A172 (cell line): ENCODE results near the gene SNHG17. TPM values are rescaled to one million over a fixed set of nuclear protein-coding genes. Genes with fewer than 3 reads are reported as not detected.
"Not testable (repeated sequence)": the region's sequence is repeated elsewhere in the genome, so short reads cannot be mapped to it uniquely, and the experiment has no call there.

Source experiments
- DNase-seq: peaks from one replicate; pipeline ENCODE4 v3.0.0-alpha.2; 2015; ENCODE audit warnings: low spot score
- total RNA-seq: library from RNA; depleted of rRNA; stranded (reverse); fragments of >200 nt; shearing (Covaris generic); gene quantifications from 2 replicates; pipeline ENCODE4 v1.2.3, GENCODE V29; 2014

SNHG17 gene
- total RNA-seq, 1 experiment from 2014 or later: 8.5 TPM

DNA sequence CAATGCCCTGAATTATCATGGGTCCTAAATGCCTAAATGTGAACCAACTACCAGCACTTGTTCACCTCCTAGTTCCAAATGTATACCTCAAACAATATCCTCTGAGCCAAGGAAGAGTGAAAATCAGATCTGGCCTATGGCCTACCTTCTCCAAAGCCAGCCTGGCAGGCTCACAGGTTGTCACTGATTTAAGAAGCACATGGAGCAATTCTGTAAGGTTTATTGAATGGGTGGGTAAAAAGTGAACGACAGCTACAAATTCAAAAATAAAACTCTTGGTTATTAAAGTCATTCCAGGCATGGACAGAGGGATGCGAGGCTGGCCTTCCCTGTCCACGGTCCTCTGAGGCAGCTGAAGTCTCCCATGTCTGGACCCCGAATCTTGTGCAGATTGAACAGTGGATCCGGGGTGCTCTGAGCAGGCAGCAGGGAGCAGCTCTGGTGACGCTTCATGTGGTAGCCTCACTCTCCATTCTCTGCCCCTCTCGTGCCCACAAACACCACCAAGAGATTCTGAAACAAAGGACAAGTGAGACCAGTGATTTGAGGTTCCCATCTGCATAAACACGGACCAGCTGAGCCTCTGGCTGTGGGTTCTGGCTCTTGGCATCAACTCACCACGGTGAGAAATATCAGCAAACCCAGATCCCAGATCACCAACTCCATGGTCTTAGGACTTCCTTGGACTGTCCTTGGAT, 14.6 kb downstream of the SNHG17 start:
- DNase-seq: no peak

- DNase-seq: peak; percentile 22
These were observed 16.5 kb downstream of the SNHG17 start for GRCh38 chr20:38418509-38419204.

DNA sequence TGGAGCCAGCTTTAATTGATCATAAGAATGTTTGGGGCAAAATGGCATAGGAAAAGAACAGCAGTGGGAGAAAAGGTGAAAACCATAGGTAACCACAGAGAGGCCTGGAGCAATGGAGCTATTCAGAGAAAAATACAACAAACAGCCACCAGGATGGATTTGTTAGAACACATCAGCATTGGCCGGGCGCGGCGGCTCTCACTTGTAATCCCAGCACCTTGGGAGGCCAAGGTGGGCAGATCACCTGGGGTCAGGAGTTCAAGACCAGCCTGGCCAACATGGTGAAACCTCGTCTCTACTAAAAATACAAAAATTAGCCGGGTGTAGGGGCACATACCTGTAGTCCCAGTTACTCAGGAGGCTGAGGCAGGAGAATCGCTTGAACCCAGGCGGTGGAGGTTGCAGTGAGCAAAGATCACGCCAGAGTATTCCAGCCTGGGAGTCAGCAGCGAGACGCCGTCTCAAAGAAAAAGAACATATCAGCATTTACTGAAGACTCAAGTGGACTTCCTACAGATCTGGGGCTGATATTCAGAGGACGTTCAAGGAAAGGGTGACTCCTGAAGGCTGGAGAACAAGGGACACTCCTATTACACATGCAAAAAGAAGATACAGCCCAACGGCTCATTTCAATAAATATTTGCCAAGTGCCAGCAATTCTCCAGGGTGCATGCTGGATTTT, 20.2 kb downstream of the SNHG17 start:
- DNase-seq: no peak

DNA sequence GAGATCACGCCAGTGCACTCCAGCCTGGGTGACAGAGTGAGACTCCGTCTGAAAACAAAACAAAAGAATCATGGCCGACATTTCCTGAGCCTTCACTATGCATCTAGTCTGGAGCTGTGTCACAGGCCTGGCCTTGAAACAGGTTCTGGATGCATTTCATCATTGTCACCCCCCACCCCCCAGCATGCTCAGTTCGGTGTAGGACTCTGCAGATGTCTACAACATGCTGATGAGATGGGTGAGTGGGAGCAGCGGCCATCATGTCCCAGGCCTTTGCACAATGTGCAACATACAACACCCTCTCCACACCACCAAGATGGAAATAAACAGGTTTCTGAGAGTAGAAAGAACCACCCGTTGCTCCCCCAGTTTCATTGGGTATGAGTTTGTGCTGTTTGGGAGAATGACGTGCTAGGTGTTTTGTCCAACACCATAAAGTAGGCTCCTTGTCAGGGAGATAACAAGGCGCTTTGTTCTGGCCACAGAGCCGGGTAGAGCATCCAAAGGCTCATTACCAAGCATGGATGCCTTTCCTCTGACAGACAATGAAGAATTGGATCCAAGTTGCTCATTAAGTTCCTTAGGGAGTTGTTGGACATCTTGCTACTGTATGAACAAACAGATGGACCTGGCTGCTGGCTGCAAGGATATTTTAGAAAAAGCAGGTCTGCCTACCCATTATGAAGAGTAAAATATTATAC, 22.1 kb downstream of the SNHG17 start:
- no peak for DNase-seq

DNA sequence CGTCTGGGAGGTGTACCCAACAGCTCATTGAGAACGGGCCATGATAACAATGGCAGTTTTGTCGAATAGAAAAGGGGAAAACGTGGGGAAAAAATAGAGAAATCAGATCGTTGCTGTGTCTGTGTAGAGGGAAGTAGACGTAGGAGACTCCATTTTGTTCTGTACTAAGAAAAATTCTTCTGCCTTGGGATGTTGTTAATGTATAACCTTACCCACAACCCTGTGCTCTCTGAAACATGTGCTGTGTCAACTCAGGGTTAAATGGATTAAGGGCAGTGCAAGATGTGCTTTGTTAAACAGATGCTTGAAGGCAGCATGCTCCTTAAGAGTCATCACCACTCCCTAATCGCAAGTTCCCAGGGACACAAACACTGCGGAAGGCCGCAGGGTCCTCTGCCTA, 27.3 kb downstream of the SNHG17 start:
- not testable (repeated sequence) for DNase-seq

- DNase-seq: no peak
These were observed 27.8 kb downstream of the SNHG17 start for GRCh38 chr20:38407321-38407720.

- no peak for DNase-seq
These were observed 28.7 kb downstream of the SNHG17 start for GRCh38 chr20:38406476-38406875.

DNA sequence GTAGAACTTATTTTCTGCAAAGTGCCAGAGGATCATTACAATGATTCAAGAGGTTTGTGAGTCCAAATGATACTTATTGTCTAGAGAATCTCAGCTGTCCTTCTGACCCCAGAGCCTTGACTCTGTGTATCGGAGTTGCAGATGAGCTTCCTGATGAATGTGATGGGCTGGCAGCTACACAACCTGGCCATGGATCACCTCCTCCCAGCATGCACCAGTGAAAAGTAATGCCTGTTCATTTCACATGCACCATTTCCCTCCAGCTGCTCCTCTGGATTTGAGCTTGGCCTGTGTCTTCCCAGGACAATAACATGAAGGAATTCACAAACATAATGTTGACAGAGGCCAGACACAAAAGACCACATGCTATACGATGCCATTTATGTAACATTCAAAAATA, 30.0 kb downstream of the SNHG17 start:
- DNase-seq: no peak

- DNase-seq: no peak
These were observed 31.1 kb downstream of the SNHG17 start for GRCh38 chr20:38404016-38404415.

GRCh38 chr20:38402816-38403215, 32.3 kb downstream of the SNHG17 start:
- DNase-seq: no peak

GRCh38 chr20:38402089-38402488, 33.0 kb downstream of the SNHG17 start:
- no peak for DNase-seq

GRCh38 chr20:38395751-38396395, 39.3 kb downstream of the SNHG17 start:
- not testable (repeated sequence) for DNase-seq

DNA sequence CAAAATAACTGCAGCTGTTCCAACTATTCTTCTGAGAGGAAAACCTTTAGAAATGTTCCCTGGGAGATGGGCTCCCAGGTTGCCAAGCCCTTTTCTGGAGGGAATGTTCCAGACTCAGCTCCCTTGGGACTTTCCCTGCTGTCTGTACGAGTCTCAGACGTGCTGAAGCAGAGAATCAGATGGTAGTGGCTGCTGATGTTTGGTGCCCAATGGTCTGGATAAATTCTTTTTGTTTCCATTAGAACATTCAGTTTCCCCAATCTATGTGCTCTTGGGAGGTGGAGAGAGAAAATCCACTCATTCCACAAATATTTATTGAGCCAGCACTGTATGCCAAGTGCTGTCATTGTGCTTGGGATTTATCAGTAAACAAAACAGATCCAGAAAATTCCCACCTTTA, 40.0 kb downstream of the SNHG17 start:
- DNase-seq: peak; percentile 27

DNA sequence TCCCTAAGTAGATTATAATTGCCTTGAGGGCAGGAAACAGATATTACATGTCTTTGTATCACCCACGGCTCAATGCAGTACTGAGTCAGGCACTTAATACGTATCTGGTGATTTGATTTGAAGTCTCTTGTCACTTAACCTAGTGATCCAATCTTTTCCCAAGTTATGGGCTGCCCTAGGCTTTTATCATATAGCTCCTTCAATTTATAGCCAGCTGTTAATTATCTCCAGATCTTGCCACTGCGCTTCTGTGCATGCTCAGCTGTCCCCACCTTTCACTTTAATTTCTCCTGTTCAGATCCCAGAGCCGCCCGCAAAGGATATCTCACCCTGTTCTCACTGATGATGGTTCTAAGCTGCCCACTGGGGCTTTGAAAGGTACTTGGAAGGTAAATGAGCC, 41.9 kb downstream of the SNHG17 start:
- DNase-seq: no peak

DNA sequence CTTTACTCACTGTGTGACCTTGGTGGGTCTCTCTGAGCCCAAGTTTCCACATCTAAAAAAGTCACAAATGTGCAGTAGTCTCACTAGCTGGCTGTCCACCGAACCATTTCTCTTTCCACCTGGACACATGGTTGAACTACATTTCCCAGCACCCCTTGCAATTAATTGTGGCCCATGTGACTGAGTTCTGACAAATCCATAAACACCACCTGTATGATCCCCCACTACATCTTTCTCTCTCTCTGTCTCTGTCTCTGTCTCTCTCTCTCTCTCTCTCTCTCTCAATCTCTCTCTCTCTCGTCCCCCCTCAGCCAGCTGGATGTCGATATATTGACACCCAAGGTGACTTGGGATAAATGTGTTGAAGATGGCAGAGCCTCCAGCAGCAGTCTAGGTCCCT, 42.8 kb downstream of the SNHG17 start:
- DNase-seq: no peak

- no peak for DNase-seq
These were observed 47.2 kb downstream of the SNHG17 start for GRCh38 chr20:38387953-38388352.

- no peak for DNase-seq
These were observed 48.3 kb downstream of the SNHG17 start for GRCh38 chr20:38386851-38387250.

GRCh38 chr20:38386004-38386403, 49.1 kb downstream of the SNHG17 start:
- DNase-seq: no peak

DNA sequence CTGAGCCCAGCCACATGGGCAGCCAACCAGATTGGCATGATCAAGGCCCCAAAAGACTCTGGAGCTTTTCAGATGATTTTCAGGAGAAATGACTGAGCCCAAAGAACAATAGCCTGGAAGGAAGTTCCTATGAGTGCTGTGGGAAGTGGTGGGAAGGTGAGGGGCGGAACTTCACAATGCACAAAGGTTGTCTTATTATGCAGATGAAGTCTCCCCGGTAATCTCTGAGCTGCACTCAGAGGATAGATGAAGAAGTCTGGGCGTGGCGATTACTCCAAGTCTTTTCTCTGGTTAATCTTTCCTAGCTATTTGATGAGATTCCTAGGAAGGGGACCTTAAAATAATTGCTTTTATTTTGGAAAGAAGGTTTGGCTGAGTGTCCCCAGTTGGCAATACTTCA, 52.0 kb downstream of the SNHG17 start:
- DNase-seq: no peak

DNA sequence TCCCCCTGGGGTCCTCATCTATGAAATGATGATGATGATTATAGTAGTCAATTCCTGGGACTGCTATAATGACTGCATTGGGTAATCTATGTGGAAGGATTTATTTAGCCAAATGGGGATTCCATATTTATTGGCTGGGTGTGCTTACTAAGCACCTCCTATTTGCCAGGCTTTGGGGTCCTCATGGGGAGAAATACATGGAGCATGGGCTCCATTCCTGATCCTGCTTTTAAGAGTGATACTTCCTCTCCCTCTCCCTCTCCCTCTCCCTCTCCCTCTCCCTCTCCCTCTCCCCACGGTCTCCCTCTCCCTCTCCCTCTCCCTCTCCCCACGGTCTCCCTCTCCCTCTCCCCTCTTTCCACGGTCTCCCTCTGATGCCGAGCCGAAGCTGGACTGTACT, 57.3 kb downstream of the SNHG17 start:
- DNase-seq: not testable (repeated sequence)

GRCh38 chr20:38377039-38377685, 58.0 kb downstream of the SNHG17 start:
- DNase-seq: no peak
